ENCODE measurements around the gene PHKG1.
A peak's percentile ranks its signal among the peaks of the same experiment; 100 is the strongest.
"Not testable (repeated sequence)": the region's sequence is repeated elsewhere in the genome, so short reads cannot be mapped to it uniquely, and the experiment has no call there.

Gene PHKG1

GRCh38 chr7:56104138-56104537, 11.4 kb upstream of the PHKG1 start:
- H3K9me3 Mint-ChIP-seq; DNase-seq (ENCODE audit: low spot score in 2 of 2); ATAC-seq (replicated peaks; ENCODE audit: extremely low read depth, poor library complexity, severe bottlenecking); H3K27me3 Mint-ChIP-seq; H3K27ac Mint-ChIP-seq (ENCODE audit: low read depth): not testable (repeated sequence)
- H3K36me3 Mint-ChIP-seq (ENCODE audit: insufficient read depth), result peaks cover 56% of the 10 kb centered on the region
- peak overlapping the region; percentile 14 for H3K4me3 Mint-ChIP-seq
- H3K4me1 Mint-ChIP-seq, result peaks cover 27% of the 10 kb centered on the region

- peaks cover 50% of the 10 kb centered on the region for H3K36me3 Mint-ChIP-seq (ENCODE audit: insufficient read depth)
- ATAC-seq (replicated peaks; ENCODE audit: extremely low read depth, poor library complexity, severe bottlenecking) (no peak), DNase-seq (ENCODE audit: low spot score in 2 of 2) (no peak)
- no peak overlapping the region for H3K4me3 Mint-ChIP-seq
- no peak overlapping the region for H3K27ac Mint-ChIP-seq (ENCODE audit: low read depth)
- no peaks in the 10 kb centered on the region for H3K9me3 Mint-ChIP-seq
- peaks cover 5% of the 10 kb centered on the region for H3K4me1 Mint-ChIP-seq
- no peaks in the 10 kb centered on the region for H3K27me3 Mint-ChIP-seq
Observed at GRCh38 chr7:56099653-56100052, 6.9 kb upstream of the PHKG1 start.

- H3K27me3 Mint-ChIP-seq; ATAC-seq (replicated peaks; ENCODE audit: extremely low read depth, poor library complexity, severe bottlenecking); H3K4me3 Mint-ChIP-seq; DNase-seq (ENCODE audit: low spot score in 2 of 2); H3K9me3 Mint-ChIP-seq; H3K4me1 Mint-ChIP-seq; H3K27ac Mint-ChIP-seq (ENCODE audit: low read depth): not testable (repeated sequence)
- H3K36me3 Mint-ChIP-seq (ENCODE audit: insufficient read depth), result peaks cover 45% of the 10 kb centered on the region
Observed at GRCh38 chr7:56098187-56099008, 5.6 kb upstream of the PHKG1 start.

- Mint-ChIP-seq H3K36me3 (ENCODE audit: insufficient read depth) (peaks cover 42% of the 10 kb centered on the region), H3K27me3 (no peaks in the 10 kb centered on the region), H3K4me3 (no peak overlapping the region), H3K9me3 (no peaks in the 10 kb centered on the region), H3K4me1 (no peaks in the 10 kb centered on the region), H3K27ac (ENCODE audit: low read depth) (no peak overlapping the region)
- no peak for ATAC-seq (replicated peaks; ENCODE audit: extremely low read depth, poor library complexity, severe bottlenecking)
- DNase-seq (ENCODE audit: low spot score in 2 of 2), result no peak
Observed at GRCh38 chr7:56097700-56098099, 4.9 kb upstream of the PHKG1 start.

- ATAC-seq (replicated peaks; ENCODE audit: extremely low read depth, poor library complexity, severe bottlenecking); H3K27ac Mint-ChIP-seq (ENCODE audit: low read depth); H3K4me1 Mint-ChIP-seq; H3K27me3 Mint-ChIP-seq; DNase-seq (ENCODE audit: low spot score in 2 of 2); H3K9me3 Mint-ChIP-seq; H3K4me3 Mint-ChIP-seq: not testable (repeated sequence)
- H3K36me3 Mint-ChIP-seq (ENCODE audit: insufficient read depth), result peaks cover 16% of the 10 kb centered on the region
Observed at GRCh38 chr7:56092388-56092787, 364 bp downstream of the PHKG1 start.

- Mint-ChIP-seq H3K36me3 (ENCODE audit: insufficient read depth) (peaks cover 14% of the 10 kb centered on the region), H3K4me1 (no peaks in the 10 kb centered on the region), H3K27me3 (no peaks in the 10 kb centered on the region), H3K9me3 (no peaks in the 10 kb centered on the region), H3K4me3 (no peak overlapping the region), H3K27ac (ENCODE audit: low read depth) (no peak overlapping the region)
- DNase-seq (ENCODE audit: low spot score in 2 of 2) (no peak), ATAC-seq (replicated peaks; ENCODE audit: extremely low read depth, poor library complexity, severe bottlenecking) (no peak)
Observed at GRCh38 chr7:56091591-56091990, 1.2 kb downstream of the PHKG1 start.

GRCh38 chr7:56087445-56087844, 5.3 kb downstream of the PHKG1 start:
- ATAC-seq (replicated peaks; ENCODE audit: extremely low read depth, poor library complexity, severe bottlenecking), result no peak
- no peaks in the 10 kb centered on the region for H3K4me1 Mint-ChIP-seq
- H3K36me3 Mint-ChIP-seq (ENCODE audit: insufficient read depth), result peaks cover 10% of the 10 kb centered on the region

GRCh38 chr7:56086761-56087160, 6.0 kb downstream of the PHKG1 start:
- Mint-ChIP-seq H3K27me3 (no peaks in the 10 kb centered on the region), H3K27ac (ENCODE audit: low read depth) (no peak overlapping the region), H3K4me3 (no peak overlapping the region), H3K4me1 (no peaks in the 10 kb centered on the region), H3K36me3 (ENCODE audit: insufficient read depth) (peaks cover 10% of the 10 kb centered on the region), H3K9me3 (no peaks in the 10 kb centered on the region)
- ATAC-seq (replicated peaks; ENCODE audit: extremely low read depth, poor library complexity, severe bottlenecking) (no peak), DNase-seq (ENCODE audit: low spot score in 2 of 2) (no peak)

More at GRCh38 chr7:56087445-56087844, 5.3 kb downstream of the PHKG1 start:
- H3K4me3 Mint-ChIP-seq, result no peak overlapping the region
- no peak overlapping the region for H3K27ac Mint-ChIP-seq (ENCODE audit: low read depth)
- no peak for DNase-seq (ENCODE audit: low spot score in 2 of 2)
- H3K9me3 Mint-ChIP-seq, result no peaks in the 10 kb centered on the region
- no peaks in the 10 kb centered on the region for H3K27me3 Mint-ChIP-seq

GRCh38 chr7:56083150-56083785, 9.5 kb downstream of the PHKG1 start:
- Mint-ChIP-seq H3K4me1 (no peaks in the 10 kb centered on the region), H3K36me3 (ENCODE audit: insufficient read depth) (peaks cover 7% of the 10 kb centered on the region), H3K4me3 (no peak overlapping the region), H3K27me3 (no peaks in the 10 kb centered on the region), H3K9me3 (no peaks in the 10 kb centered on the region), H3K27ac (ENCODE audit: low read depth) (no peak overlapping the region)
- no peak for ATAC-seq (replicated peaks; ENCODE audit: extremely low read depth, poor library complexity, severe bottlenecking)
- no peak for DNase-seq (ENCODE audit: low spot score in 2 of 2)

GRCh38 chr7:56081626-56082340, 11.0 kb downstream of the PHKG1 start:
- DNase-seq (ENCODE audit: low spot score in 2 of 2) (no peak), ATAC-seq (replicated peaks; ENCODE audit: extremely low read depth, poor library complexity, severe bottlenecking) (no peak)
- Mint-ChIP-seq H3K36me3 (ENCODE audit: insufficient read depth) (peaks cover 9% of the 10 kb centered on the region), H3K4me1 (no peaks in the 10 kb centered on the region), H3K27ac (ENCODE audit: low read depth) (no peak overlapping the region), H3K4me3 (no peak overlapping the region), H3K27me3 (no peaks in the 10 kb centered on the region), H3K9me3 (no peaks in the 10 kb centered on the region)

- not testable (repeated sequence) for H3K4me1 Mint-ChIP-seq; H3K27me3 Mint-ChIP-seq; H3K4me3 Mint-ChIP-seq; DNase-seq (ENCODE audit: low spot score in 2 of 2); ATAC-seq (replicated peaks; ENCODE audit: extremely low read depth, poor library complexity, severe bottlenecking); H3K36me3 Mint-ChIP-seq (ENCODE audit: insufficient read depth); H3K27ac Mint-ChIP-seq (ENCODE audit: low read depth); H3K9me3 Mint-ChIP-seq
Observed at GRCh38 chr7:56080726-56081435, 11.9 kb downstream of the PHKG1 start.

GRCh38 chr7:56079450-56080185, 13.1 kb downstream of the PHKG1 start:
- Mint-ChIP-seq H3K9me3 (no peaks in the 10 kb centered on the region), H3K27me3 (no peaks in the 10 kb centered on the region), H3K4me1 (no peaks in the 10 kb centered on the region), H3K27ac (ENCODE audit: low read depth) (peak overlapping the region; percentile 40), H3K4me3 (no peak overlapping the region), H3K36me3 (ENCODE audit: insufficient read depth) (peaks cover 11% of the 10 kb centered on the region)
- DNase-seq (ENCODE audit: low spot score in 2 of 2) (no peak), ATAC-seq (replicated peaks; ENCODE audit: extremely low read depth, poor library complexity, severe bottlenecking) (no peak)
